HCT116 (cell line): Measurements from ENCODE around the gene IGFL4. TPM values are rescaled to one million over a fixed set of nuclear protein-coding genes. Genes with fewer than 3 reads are reported as not detected.
A peak's percentile ranks its signal among the peaks of the same experiment; 100 is the strongest.

Experiments
- ATAC-seq: fragments of 200-7000 bp; cut with Tn5 transposase; 2 replicates; pipeline ENCODE4 v1.9.1; 2020; ENCODE audit warnings: mild to moderate bottlenecking, moderate library complexity
- BruUV-seq: library from RNA; stranded (reverse); fragments of 400-500 nt; replicated peaks from 2 replicates; lab custom pipeline; 2021; lab: Mats Ljungman, UMichigan
- CTCF ChIA-PET: fragments of 300-600 bp; sonication (Branson Sonifier 250); formaldehyde crosslinking; loops from one replicate; lab custom pipeline; 2021; ENCODE audit warnings: antibody characterized with exemption; lab: Charles Lee
- POLR2A ChIA-PET: fragments of 300-600, 350-600 bp; sonication (Branson Sonifier 250); formaldehyde crosslinking; loops from one replicate; lab custom pipeline; 2021; ENCODE audit warnings: antibody characterized with exemption; lab: Charles Lee
- RAD21 ChIA-PET, 2 experiments: fragments of 300-600 bp; sonication (Branson Sonifier 250); formaldehyde crosslinking; loops; one replicate each; lab custom pipeline; 2023; ENCODE audit warnings: low total read pairs in 2 of 2; ENCODE audit not compliant: uncharacterized antibody in 2 of 2, unreplicated experiment in 2 of 2, low non-redundant PET in 1 of 2; lab: Charles Lee
- DNase-seq: peaks from one replicate; pipeline ENCODE4 v3.0.0-alpha.2; 2010; ENCODE audit warnings: low read depth, low spot score
- H2AFZ ChIP-seq: fragments of 200-600 bp; shearing (Covaris generic), sonication (generic); 2 replicates; pipeline ENCODE4 v1.6.1; 2017; ENCODE audit warnings: low read depth, mixed run types, mixed read lengths, antibody characterized with exemption, low read length; ENCODE audit not compliant: poor library complexity, severe bottlenecking
- H3K27ac ChIP-seq: 2 replicates; pipeline ENCODE4 v1.5.1; 2012; ENCODE audit warnings: low read depth, low read length
- H3K27me3 ChIP-seq: fragments of 200-600 bp; sonication (generic); 2 replicates; pipeline ENCODE4 v1.6.1; 2016; ENCODE audit warnings: mixed run types, low read length, mixed read lengths; ENCODE audit not compliant: insufficient read depth
- H3K36me3 ChIP-seq, 2 experiments: fragments of 200-500 bp in 1 of 2; fragments of 200-600 bp in 1 of 2; sonication (Bioruptor generic) in 1 of 2; sonication (generic) in 1 of 2; 2 replicates each; pipeline versions ENCODE4 v1.5.1 to v1.6.1; 2014 to 2016; ENCODE audit warnings: low read length in 2 of 2, inconsistent platforms in 1 of 2, mixed read lengths in 1 of 2, mixed run types in 1 of 2; ENCODE audit not compliant: insufficient read depth in 2 of 2, control insufficient read depth in 1 of 2
- H3K4me1 ChIP-seq, 2 experiments: fragments of 200-600 bp in 1 of 2; sonication (generic) in 1 of 2; 2 replicates each; pipeline versions ENCODE4 v1.5.1 to v1.6.1; 2012 to 2017; ENCODE audit warnings: low read length in 2 of 2, inconsistent platforms in 1 of 2, mild to moderate bottlenecking in 1 of 2, mixed read lengths in 1 of 2, mixed run types in 1 of 2, moderate library complexity in 1 of 2; ENCODE audit not compliant: insufficient read depth in 2 of 2, control insufficient read depth in 1 of 2
- H3K4me2 ChIP-seq: fragments of 200-600 bp; sonication (generic); 2 replicates; pipeline ENCODE4 v1.6.1; 2017; ENCODE audit warnings: mixed run types, low read length, mixed read lengths
- H3K4me3 ChIP-seq, 2 experiments: fragments of 200-600 bp in 1 of 2; sonication (generic) in 1 of 2; replicated peaks in 1 of 2; 2 replicates each; pipeline ENCODE4 v1.5.1; 2011 to 2016; ENCODE audit warnings: low read length in 2 of 2, control low read depth in 1 of 2, low read depth in 1 of 2, mild to moderate bottlenecking in 1 of 2, mixed read lengths in 1 of 2, mixed run types in 1 of 2
- H3K79me2 ChIP-seq: fragments of 200-600 bp; sonication (generic); 2 replicates; pipeline ENCODE4 v1.6.1; 2017; ENCODE audit warnings: mild to moderate bottlenecking, mixed run types, low read length, moderate library complexity, mixed read lengths; ENCODE audit not compliant: insufficient read depth
- H3K9ac ChIP-seq: fragments of 200-600 bp; sonication (generic); 2 replicates; pipeline ENCODE4 v1.6.1; 2016; ENCODE audit warnings: low read length, mixed read lengths
- H3K9me2 ChIP-seq: fragments of 200-600 bp; sonication (generic), shearing (Covaris generic); 2 replicates; pipeline ENCODE4 v1.6.1; 2017; ENCODE audit warnings: mixed run types, mild to moderate bottlenecking, moderate library complexity; ENCODE audit not compliant: insufficient read depth
- H3K9me3 ChIP-seq, 2 experiments: fragments of 200-500 bp in 1 of 2; fragments of 200-600 bp in 1 of 2; sonication (Bioruptor generic) in 1 of 2; sonication (generic) in 1 of 2; 2 replicates each; pipeline ENCODE4 v1.6.1; 2014 to 2017; ENCODE audit warnings: low read length in 2 of 2, mixed read lengths in 2 of 2, inconsistent platforms in 1 of 2, low read depth in 1 of 2, mild to moderate bottlenecking in 1 of 2, mixed run types in 1 of 2, moderate library complexity in 1 of 2; ENCODE audit not compliant: control insufficient read depth in 1 of 2, insufficient read depth in 1 of 2
- H4K20me1 ChIP-seq: fragments of 200-600 bp; sonication (generic), shearing (Covaris generic); 2 replicates; pipeline ENCODE4 v1.6.1; 2017; ENCODE audit warnings: mixed run types, mild to moderate bottlenecking, moderate library complexity; ENCODE audit not compliant: insufficient read depth
- CBX3 ChIP-seq: IDR thresholded peaks from 2 replicates; pipeline ENCODE4 v1.6.1; 2012; ENCODE audit warnings: low read depth
- ELF1 ChIP-seq: IDR thresholded peaks from 2 replicates; pipeline ENCODE4 v1.6.1; 2012; ENCODE audit warnings: low read depth, borderline replicate concordance
- EZH2 ChIP-seq: fragments of 200-600 bp; sonication (generic); IDR thresholded peaks from 2 replicates; pipeline ENCODE4 v1.6.1; 2017; ENCODE audit warnings: antibody characterized with exemption, mixed run types
- EZH2phosphoT487 ChIP-seq: fragments of 200-600 bp; IDR thresholded peaks from 2 replicates; pipeline ENCODE4 v1.6.1; 2018; ENCODE audit warnings: antibody characterized with exemption, borderline replicate concordance
- FOSL1 ChIP-seq: IDR thresholded peaks from 2 replicates; pipeline ENCODE4 v1.6.1; 2012; ENCODE audit warnings: low read depth
- POLR2A ChIP-seq: IDR thresholded peaks from 2 replicates; pipeline ENCODE4 v1.7.0; 2011; ENCODE audit warnings: borderline replicate concordance; ENCODE audit not compliant: insufficient read depth, insufficient read length; ENCODE audit errors: extremely low read depth
- POLR2AphosphoS5 ChIP-seq: IDR thresholded peaks from 2 replicates; pipeline ENCODE4 v1.6.1; 2011; ENCODE audit warnings: mild to moderate bottlenecking, low read depth, low read length, moderate library complexity
- RAD21 ChIP-seq: IDR thresholded peaks from 2 replicates; pipeline ENCODE4 v1.6.1; 2012; ENCODE audit warnings: low read depth, mild to moderate bottlenecking
- SIN3A ChIP-seq: IDR thresholded peaks from 2 replicates; pipeline ENCODE4 v1.6.1; 2012; ENCODE audit warnings: low read depth
- YY1 ChIP-seq: IDR thresholded peaks from 2 replicates; pipeline ENCODE4 v1.6.1; 2011; ENCODE audit warnings: low read length, low read depth, moderate library complexity, mild to moderate bottlenecking; ENCODE audit not compliant: insufficient replicate concordance; ENCODE audit errors: extremely low read depth
- ZFX ChIP-seq: fragments of 450-650 bp; IDR thresholded peaks from 2 replicates; pipeline ENCODE4 v1.6.1; 2017
- intact Hi-C: fragments of 100-400 bp; cut with micrococcal nuclease; formaldehyde crosslinking; loops from 2 replicates; pipeline ENCODE4 v1.10.0; 2022
- total RNA-seq: library from RNA; stranded (reverse); gene quantifications from one replicate; pipeline ENCODE4 v1.2.1, GENCODE V29; 2021; ENCODE audit not compliant: unreplicated experiment
- TF ChIP-seq, protein P1 (sequence below): IDR thresholded peaks from 2 replicates; pipeline ENCODE4 v1.6.1; 2011; ENCODE audit warnings: mild to moderate bottlenecking, low read length, moderate library complexity; ENCODE audit not compliant: insufficient replicate concordance; ENCODE audit errors: extremely low read depth
- TF ChIP-seq, protein P2 (sequence below): IDR thresholded peaks from 2 replicates; pipeline ENCODE4 v1.6.1; 2012
- TF ChIP-seq, protein P3 (sequence below): IDR thresholded peaks from 2 replicates; pipeline ENCODE4 v1.6.1; 2012
- TF ChIP-seq, protein P4 (sequence below), 3 experiments: fragments of 200-600 bp in 1 of 3; sonication (generic) in 1 of 3; IDR thresholded peaks in 2 of 3; conservative IDR thresholded peaks in 1 of 3; 2 replicates each; pipeline ENCODE4 v1.5.1; 2012 to 2017; ENCODE audit warnings: low read depth in 2 of 3, low read length in 2 of 3, antibody characterized with exemption in 1 of 3, borderline replicate concordance in 1 of 3, control low read depth in 1 of 3, mild to moderate bottlenecking in 1 of 3, mixed read lengths in 1 of 3, mixed run types in 1 of 3, moderate library complexity in 1 of 3; ENCODE audit not compliant: insufficient read depth in 1 of 3

IGFL4 gene
- total RNA-seq, 1 experiment from 2014 or later, result not detected

DNA sequence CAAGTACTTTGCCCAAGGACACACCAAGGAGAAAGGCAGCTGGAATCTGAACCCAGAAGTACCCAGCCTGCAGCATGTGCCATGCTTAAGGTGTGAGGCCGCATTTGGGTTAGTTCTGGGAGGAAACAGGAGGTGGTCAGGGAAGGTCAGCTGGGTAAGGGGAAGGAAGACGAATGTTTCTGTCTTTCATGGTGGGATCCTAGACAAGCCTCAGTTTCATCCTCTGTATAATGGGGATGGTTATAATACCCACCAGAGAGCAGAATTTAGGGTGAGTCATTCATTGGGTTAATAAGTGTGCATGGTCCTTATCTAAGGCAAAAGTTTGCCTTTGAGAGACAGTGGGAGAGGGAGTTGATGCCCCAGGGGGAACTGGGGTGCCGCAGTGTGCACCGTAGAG lies 42.0 kb downstream of the IGFL4 start (continued):
- TF ChIP-seq, protein P1, sequence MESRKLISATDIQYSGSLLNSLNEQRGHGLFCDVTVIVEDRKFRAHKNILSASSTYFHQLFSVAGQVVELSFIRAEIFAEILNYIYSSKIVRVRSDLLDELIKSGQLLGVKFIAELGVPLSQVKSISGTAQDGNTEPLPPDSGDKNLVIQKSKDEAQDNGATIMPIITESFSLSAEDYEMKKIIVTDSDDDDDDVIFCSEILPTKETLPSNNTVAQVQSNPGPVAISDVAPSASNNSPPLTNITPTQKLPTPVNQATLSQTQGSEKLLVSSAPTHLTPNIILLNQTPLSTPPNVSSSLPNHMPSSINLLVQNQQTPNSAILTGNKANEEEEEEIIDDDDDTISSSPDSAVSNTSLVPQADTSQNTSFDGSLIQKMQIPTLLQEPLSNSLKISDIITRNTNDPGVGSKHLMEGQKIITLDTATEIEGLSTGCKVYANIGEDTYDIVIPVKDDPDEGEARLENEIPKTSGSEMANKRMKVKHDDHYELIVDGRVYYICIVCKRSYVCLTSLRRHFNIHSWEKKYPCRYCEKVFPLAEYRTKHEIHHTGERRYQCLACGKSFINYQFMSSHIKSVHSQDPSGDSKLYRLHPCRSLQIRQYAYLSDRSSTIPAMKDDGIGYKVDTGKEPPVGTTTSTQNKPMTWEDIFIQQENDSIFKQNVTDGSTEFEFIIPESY, result no peak
- TF ChIP-seq, protein P2, sequence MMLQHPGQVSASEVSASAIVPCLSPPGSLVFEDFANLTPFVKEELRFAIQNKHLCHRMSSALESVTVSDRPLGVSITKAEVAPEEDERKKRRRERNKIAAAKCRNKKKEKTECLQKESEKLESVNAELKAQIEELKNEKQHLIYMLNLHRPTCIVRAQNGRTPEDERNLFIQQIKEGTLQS, result no peak
- TF ChIP-seq, protein P3, sequence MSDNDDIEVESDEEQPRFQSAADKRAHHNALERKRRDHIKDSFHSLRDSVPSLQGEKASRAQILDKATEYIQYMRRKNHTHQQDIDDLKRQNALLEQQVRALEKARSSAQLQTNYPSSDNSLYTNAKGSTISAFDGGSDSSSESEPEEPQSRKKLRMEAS, result no peak
- TF ChIP-seq EZH2 (no peak), EZH2phosphoT487 (no peak), SIN3A (no peak)

DNA sequence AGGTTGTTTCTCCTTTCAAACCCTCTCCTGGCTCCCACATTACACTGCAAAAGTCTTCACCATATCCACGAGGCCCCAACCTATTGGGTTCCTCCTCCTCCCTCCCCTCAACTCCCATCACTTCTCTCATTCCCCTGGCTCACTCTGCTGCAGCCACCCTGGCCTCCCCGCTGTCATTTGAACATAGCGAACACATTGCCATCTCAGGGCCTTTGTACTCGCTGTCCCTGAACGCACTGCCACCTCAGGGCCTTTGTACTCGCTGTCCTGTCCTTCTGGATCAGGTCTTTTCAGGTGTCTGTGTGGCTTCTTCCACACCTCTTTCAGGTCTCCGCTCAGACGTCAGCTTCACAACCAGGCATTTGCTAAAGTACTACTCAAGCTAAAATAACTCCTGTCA lies 43.9 kb downstream of the IGFL4 start:
- Histone ChIP-seq H2AFZ (no peak overlapping the region), H3K4me2 (0 out of 2 replicates have a peak overlapping the region, but pooled peaks have one; percentile 92), H3K79me2 (peaks cover 16% of the 10 kb centered on the region; the same call in 1 of the 2 replicates), H4K20me1 (no peaks in the 10 kb centered on the region), H3K9me3 (no peaks in the 10 kb centered on the region), H3K27ac (no peak overlapping the region), H3K4me3 (no peak overlapping the region), H3K36me3 (no peaks in the 10 kb centered on the region; a peak in 1 of 4 replicates), H3K9ac (no peak overlapping the region), H3K9me2 (no peaks in the 10 kb centered on the region), H3K4me1 (peaks cover 7 to 11% of the 10 kb centered on the region in 2 experiments; a peak in 3 of 4 replicates), H3K27me3 (no peaks in the 10 kb centered on the region)
- intact Hi-C loops, result no loop called here
- TF ChIP-seq RAD21, result no peak
- TF ChIP-seq ZFX, result no peak
- TF ChIP-seq, protein P2, result no peak
- TF ChIP-seq EZH2, result no peak
- TF ChIP-seq YY1, result no peak
- no peak for TF ChIP-seq CBX3
- TF ChIP-seq FOSL1, result no peak
- TF ChIP-seq POLR2AphosphoS5, result no peak
- no peak for TF ChIP-seq SIN3A
- TF ChIP-seq, protein P4, sequence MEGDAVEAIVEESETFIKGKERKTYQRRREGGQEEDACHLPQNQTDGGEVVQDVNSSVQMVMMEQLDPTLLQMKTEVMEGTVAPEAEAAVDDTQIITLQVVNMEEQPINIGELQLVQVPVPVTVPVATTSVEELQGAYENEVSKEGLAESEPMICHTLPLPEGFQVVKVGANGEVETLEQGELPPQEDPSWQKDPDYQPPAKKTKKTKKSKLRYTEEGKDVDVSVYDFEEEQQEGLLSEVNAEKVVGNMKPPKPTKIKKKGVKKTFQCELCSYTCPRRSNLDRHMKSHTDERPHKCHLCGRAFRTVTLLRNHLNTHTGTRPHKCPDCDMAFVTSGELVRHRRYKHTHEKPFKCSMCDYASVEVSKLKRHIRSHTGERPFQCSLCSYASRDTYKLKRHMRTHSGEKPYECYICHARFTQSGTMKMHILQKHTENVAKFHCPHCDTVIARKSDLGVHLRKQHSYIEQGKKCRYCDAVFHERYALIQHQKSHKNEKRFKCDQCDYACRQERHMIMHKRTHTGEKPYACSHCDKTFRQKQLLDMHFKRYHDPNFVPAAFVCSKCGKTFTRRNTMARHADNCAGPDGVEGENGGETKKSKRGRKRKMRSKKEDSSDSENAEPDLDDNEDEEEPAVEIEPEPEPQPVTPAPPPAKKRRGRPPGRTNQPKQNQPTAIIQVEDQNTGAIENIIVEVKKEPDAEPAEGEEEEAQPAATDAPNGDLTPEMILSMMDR (IDR thresholded peaks at IDR 0.05 in 2 of 3, conservative IDR thresholded peaks at IDR 0.05 in 1 of 3; ENCODE audit: borderline replicate concordance in 1 of 3, insufficient read depth in 1 of 3, low read depth in 2 of 3, low read length in 2 of 3), result no peak
- no peak for TF ChIP-seq ELF1
- TF ChIP-seq, protein P1, result no peak
- TF ChIP-seq POLR2A, result no peak
- ATAC-seq (no peak), DNase-seq (no peak)
- ChIA-PET POLR2A (no interaction called here), RAD21 (no interaction called here), CTCF (no interaction called here)
- BruUV-seq, result no TSS peak
